AG04449 (cell line): ENCODE data around the gene TRIO.

Experiments
- CTCF ChIA-PET: fragments of 350-600 bp; formaldehyde crosslinking; extraction: SDS; loops from one replicate; lab custom pipeline; 2021; ENCODE audit warnings: antibody characterized with exemption; lab: Yijun Ruan, JAX
- POLR2A ChIA-PET: fragments of 400-600, 350-600 bp; formaldehyde crosslinking; extraction: SDS; loops from one replicate; lab custom pipeline; 2020; ENCODE audit warnings: antibody characterized with exemption, inconsistent platforms; lab: Yijun Ruan, JAX
- DNase-seq: peaks from one replicate; pipeline ENCODE4 v3.0.0-alpha.2; 2010; ENCODE audit warnings: low read depth, low spot score
- H3K4me3 ChIP-seq: 2 replicates; pipeline ENCODE4 v1.5.1; 2011; ENCODE audit warnings: low read depth, mild to moderate bottlenecking, control low read depth, low read length
- CTCF ChIP-seq: IDR thresholded peaks from one replicate; pipeline ENCODE4 v1.5.1; 2011; ENCODE audit warnings: mild to moderate bottlenecking, moderate library complexity, low read length, control low read depth, inconsistent platforms; ENCODE audit not compliant: insufficient read depth; ENCODE audit errors: missing control alignments

The TRIO gene

GRCh38 chr5:14134083-14134482 is 9.1 kb upstream of the TRIO start:
- no peak for TF ChIP-seq CTCF
- ChIA-PET POLR2A (no interaction called here), CTCF (interaction anchor here (1.2 to 2.5 kb wide), 3 partner anchors 9 to 137 kb away, joined by 3 to 7 read pairs (median 4); partner anchors contain the start of gene TRIO)
- no peak overlapping the region for H3K4me3 ChIP-seq
- no peak for DNase-seq

- ChIA-PET POLR2A (no interaction called here), CTCF (interaction anchor here (1.2 to 2.5 kb wide), 2 partner anchors 8 to 136 kb away, joined by 3 to 7 read pairs; partner anchors contain the start of gene TRIO)
- TF ChIP-seq CTCF = no peak
- DNase-seq = no peak
- no peak overlapping the region for H3K4me3 ChIP-seq
Observed at GRCh38 chr5:14134771-14135170, 8.4 kb upstream of the TRIO start.

- ChIA-PET CTCF (interaction anchor here (1.2 kb wide), 1 partner anchor 135 kb away, joined by 3 read pairs; no protein-coding TSS in a partner anchor), POLR2A (no interaction called here)
- DNase-seq = no peak
- no peak for TF ChIP-seq CTCF
- no peak overlapping the region for H3K4me3 ChIP-seq
Observed at GRCh38 chr5:14135621-14136020, 7.5 kb upstream of the TRIO start.

GRCh38 chr5:14136228-14136627 is 6.9 kb upstream of the TRIO start:
- ChIA-PET CTCF (no interaction called here), POLR2A (no interaction called here)
- H3K4me3 ChIP-seq = no peak overlapping the region
- TF ChIP-seq CTCF = no peak
- DNase-seq = no peak

- no peak for DNase-seq
- H3K4me3 ChIP-seq = no peak overlapping the region
- ChIA-PET POLR2A (interaction anchor here (0.7 to 1.4 kb wide), 2 partner anchors 18 to 101 kb away, joined by 3 to 6 read pairs; no protein-coding TSS in a partner anchor), CTCF (interaction anchor here (0.6 to 3.1 kb wide), 6 partner anchors 14 to 748 kb away, joined by 3 to 14 read pairs (median 4); no protein-coding TSS in a partner anchor)
- TF ChIP-seq CTCF = no peak
Observed at GRCh38 chr5:14138608-14139540, 4.3 kb upstream of the TRIO start.

GRCh38 chr5:14141764-14142163 is 1.4 kb upstream of the TRIO start:
- ChIA-PET POLR2A (interaction anchor here (1.5 kb wide), 1 partner anchor 13 kb away, joined by 6 read pairs; no protein-coding TSS in a partner anchor), CTCF (interaction anchor here (0.7 to 2.0 kb wide), 6 partner anchors 13 to 153 kb away, joined by 3 to 10 read pairs (median 4); no protein-coding TSS in a partner anchor)
- DNase-seq = no peak
- TF ChIP-seq CTCF = no peak
- H3K4me3 ChIP-seq = no peak overlapping the region
